Activated T-helper 1 cell treated with anti-CD3 and anti-CD28 coated beads, Interleukin-12 subunit alpha, Interleukin-12 subunit beta, Interleukin-2, Interleukin-4 antibody, amounts not matched to agents 30 ng/mL and 10 ng/mL and 1 ng/mL, durations not matched to agents 14 hours and 24 hours and 36 hours (primary cell): ENCODE measurements around the gene S100PBP. TPM values are rescaled to one million over a fixed set of nuclear protein-coding genes. Genes with fewer than 3 reads are reported as not detected.

Experiments
- DNase-seq: peaks from one replicate; pipeline ENCODE4 v3.0.0; 2021; ENCODE audit warnings: low spot score
- H3K27ac Mint-ChIP-seq: one replicate; pipeline ENCODE4 v1.8.0; 2021; ENCODE audit warnings: mild to moderate bottlenecking, mixed read lengths
- H3K27me3 Mint-ChIP-seq: one replicate; pipeline ENCODE4 v1.8.0; 2022; ENCODE audit warnings: mild to moderate bottlenecking, moderate library complexity, mixed read lengths; ENCODE audit not compliant: insufficient read depth
- H3K36me3 Mint-ChIP-seq: one replicate; pipeline ENCODE4 v1.8.0; 2021; ENCODE audit warnings: low read depth, mixed read lengths
- H3K4me1 Mint-ChIP-seq: one replicate; pipeline ENCODE4 v1.8.0; 2021; ENCODE audit warnings: low read depth, mixed read lengths
- H3K4me3 Mint-ChIP-seq: one replicate; pipeline ENCODE4 v1.8.0; 2021; ENCODE audit warnings: mild to moderate bottlenecking, moderate library complexity, mixed read lengths
- H3K9me3 Mint-ChIP-seq: one replicate; pipeline ENCODE4 v1.8.0; 2021; ENCODE audit warnings: mixed read lengths
- intact Hi-C: fragments of 100-400 bp; cut with micrococcal nuclease; formaldehyde crosslinking; loops from one replicate; pipeline ENCODE4 v1.15.1; 2024
- total RNA-seq: library from RNA; stranded (reverse); gene quantifications from 2 replicates; pipeline ENCODE4 v1.2.3, GENCODE V29; 2022

S100PBP gene
- 48.8 and 55.8 TPM in 2 replicates for total RNA-seq

- Mint-ChIP-seq H3K36me3 (peaks cover 39% of the 10 kb centered on the region), H3K27me3 (no peaks in the 10 kb centered on the region), H3K9me3 (no peaks in the 10 kb centered on the region), H3K4me3 (peak within 1 kb of the TSS; percentile 97), H3K27ac (peak within 1 kb of the TSS; percentile 97), H3K4me1 (peaks cover 53% of the 10 kb centered on the region)
- DNase-seq = peak; percentile 100
- intact Hi-C loops = loop anchor here (1.0 to 5.0 kb wide), 12 partner anchors 18 to 744 kb away; partner anchors contain the start of genes AK2, AZIN2, BSDC1 and FNDC5
Measured at GRCh38 chr1:32817159-32817814, at the start of gene S100PBP, which contains the start of gene YARS1. TSS of gene S100PBP (plus strand) at chr1:32817653. CDS start at chr1:32826100, 8,447 bp downstream. TSS of gene YARS1 (minus strand) at chr1:32817358. CDS start at chr1:32817244, 114 bp downstream.

GRCh38 chr1:32768110-32768850 is 49.2 kb upstream of the S100PBP start:
- Mint-ChIP-seq H3K4me1 (peaks cover 5% of the 10 kb centered on the region), H3K9me3 (no peaks in the 10 kb centered on the region), H3K36me3 (peaks cover 3% of the 10 kb centered on the region), H3K4me3 (no peak overlapping the region), H3K27ac (no peak overlapping the region), H3K27me3 (peaks cover 4% of the 10 kb centered on the region)
- DNase-seq = no peak
- intact Hi-C loops = no loop called here

- DNase-seq = no peak
- Mint-ChIP-seq H3K27me3 (peaks cover 4% of the 10 kb centered on the region), H3K4me1 (peaks cover 13% of the 10 kb centered on the region), H3K36me3 (peaks cover 3% of the 10 kb centered on the region), H3K27ac (no peak overlapping the region), H3K4me3 (no peak overlapping the region), H3K9me3 (no peaks in the 10 kb centered on the region)
- intact Hi-C loops = loop anchor here (5.0 kb wide), 1 partner anchor 322 kb away; no protein-coding TSS in a partner anchor
Measured at GRCh38 chr1:32769524-32770220, 47.8 kb upstream of the S100PBP start.

- Mint-ChIP-seq H3K9me3 (no peaks in the 10 kb centered on the region), H3K27me3 (peaks cover 4% of the 10 kb centered on the region), H3K36me3 (peaks cover 8% of the 10 kb centered on the region), H3K27ac (no peak overlapping the region), H3K4me1 (peaks cover 19% of the 10 kb centered on the region), H3K4me3 (no peak overlapping the region)
- intact Hi-C loops = loop anchor here (5.0 kb wide), 1 partner anchor 323 kb away; no protein-coding TSS in a partner anchor
- DNase-seq = no peak
Measured at GRCh38 chr1:32770221-32770731, 47.2 kb upstream of the S100PBP start.

GRCh38 chr1:32770741-32771548 is 46.5 kb upstream of the S100PBP start:
- DNase-seq = no peak
- Mint-ChIP-seq H3K4me1 (peaks cover 24% of the 10 kb centered on the region), H3K27ac (no peak overlapping the region), H3K27me3 (peaks cover 2% of the 10 kb centered on the region), H3K36me3 (peaks cover 13% of the 10 kb centered on the region), H3K9me3 (no peaks in the 10 kb centered on the region), H3K4me3 (no peak overlapping the region)
- intact Hi-C loops = loop anchor here (5.0 kb wide), 1 partner anchor 324 kb away; no protein-coding TSS in a partner anchor

GRCh38 chr1:32771561-32772280 is 45.7 kb upstream of the S100PBP start:
- intact Hi-C loops = loop anchor here (5.0 kb wide), 1 partner anchor 324 kb away; no protein-coding TSS in a partner anchor
- peaks cover 26% of the 10 kb centered on the region for H3K4me1 Mint-ChIP-seq
- no peak overlapping the region for H3K4me3 Mint-ChIP-seq
- H3K36me3 Mint-ChIP-seq = peaks cover 18% of the 10 kb centered on the region
- no peak for DNase-seq
- no peaks in the 10 kb centered on the region for H3K27me3 Mint-ChIP-seq
- H3K9me3 Mint-ChIP-seq = no peaks in the 10 kb centered on the region
- no peak overlapping the region for H3K27ac Mint-ChIP-seq

DNA sequence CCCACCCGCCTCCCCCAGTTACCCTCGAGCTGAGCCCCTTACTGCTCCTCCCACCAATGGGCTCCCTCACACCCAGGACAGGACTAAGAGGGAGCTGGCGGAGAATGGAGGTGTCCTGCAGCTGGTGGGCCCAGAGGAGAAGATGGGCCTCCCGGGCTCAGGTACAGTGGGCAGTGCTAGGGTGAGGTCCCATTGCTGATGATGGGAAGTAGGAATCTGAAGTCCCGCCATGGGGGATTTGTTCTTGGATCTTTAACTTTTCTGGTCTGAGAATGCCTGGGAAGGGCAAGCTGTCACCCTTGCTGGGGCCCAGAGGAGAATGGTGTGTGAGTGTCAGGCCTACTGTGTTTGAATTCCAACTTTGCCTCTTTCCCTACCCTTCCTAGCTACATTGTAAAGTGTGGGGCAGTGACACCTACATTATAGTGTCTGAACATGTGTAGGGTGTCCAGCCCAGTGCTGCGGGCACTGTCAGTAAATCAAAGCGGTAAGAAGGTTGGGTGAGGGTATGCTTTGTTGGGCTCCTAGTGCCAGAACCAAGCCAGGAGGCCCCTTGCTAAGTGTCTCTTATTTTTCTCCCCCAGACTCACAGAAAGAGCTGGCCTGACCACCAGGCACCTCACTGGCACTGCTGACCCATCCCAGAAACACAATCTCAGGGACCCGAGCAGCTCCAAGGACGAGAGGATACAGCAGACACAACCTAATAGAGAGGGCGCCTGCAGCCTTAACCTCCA is 45.0 kb upstream of the S100PBP start:
- Mint-ChIP-seq H3K27me3 (no peaks in the 10 kb centered on the region), H3K4me1 (peaks cover 26% of the 10 kb centered on the region), H3K36me3 (peaks cover 18% of the 10 kb centered on the region), H3K4me3 (no peak overlapping the region), H3K9me3 (no peaks in the 10 kb centered on the region), H3K27ac (no peak overlapping the region)
- DNase-seq = no peak
- intact Hi-C loops = loop anchor here (1.0 to 5.0 kb wide), 4 partner anchors 26 to 325 kb away; no protein-coding TSS in a partner anchor

DNA sequence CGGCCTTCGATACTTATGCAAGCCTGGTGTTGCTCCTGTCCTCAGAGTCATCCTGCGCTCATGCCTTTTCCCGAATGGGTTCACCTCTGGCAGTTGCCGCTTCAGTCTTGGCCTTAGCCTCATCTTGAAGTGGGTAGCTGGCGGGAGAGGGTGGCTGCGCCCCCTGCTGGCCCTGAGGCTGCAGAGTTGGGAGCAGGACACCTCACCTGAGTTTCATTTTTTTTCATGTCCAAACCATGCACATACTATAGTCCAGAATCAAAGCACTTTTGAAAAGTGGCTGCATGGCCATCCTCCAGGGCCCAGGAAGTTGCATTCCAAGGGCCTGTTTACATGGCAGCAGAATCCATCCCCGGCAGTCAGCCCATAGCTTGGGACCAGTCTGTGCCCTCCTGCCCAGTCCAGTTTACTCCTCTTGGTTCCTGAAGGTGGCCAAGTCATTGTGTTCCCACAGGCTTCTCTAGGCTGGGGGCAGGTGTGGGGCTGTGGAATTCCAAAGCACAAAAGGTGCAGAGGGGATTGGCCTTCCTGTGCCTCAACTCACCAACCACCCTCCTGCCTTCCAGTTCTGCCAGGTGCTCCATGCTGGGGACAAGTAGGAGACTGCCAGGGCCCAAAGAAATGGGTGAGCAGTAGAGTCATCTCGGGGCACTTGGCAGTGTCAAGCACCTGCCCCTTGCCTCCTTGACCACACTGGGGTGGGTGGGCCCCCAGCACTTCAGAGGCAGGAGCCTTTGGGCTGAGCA is 44.3 kb upstream of the S100PBP start:
- intact Hi-C loops = loop anchor here (1.0 to 5.0 kb wide), 4 partner anchors 25 to 326 kb away; no protein-coding TSS in a partner anchor
- no peaks in the 10 kb centered on the region for H3K27me3 Mint-ChIP-seq
- H3K27ac Mint-ChIP-seq = peak overlapping the region; percentile 42
- H3K4me1 Mint-ChIP-seq = peaks cover 26% of the 10 kb centered on the region
- no peak overlapping the region for H3K4me3 Mint-ChIP-seq
- DNase-seq = peak; percentile 58
- H3K9me3 Mint-ChIP-seq = no peaks in the 10 kb centered on the region
- H3K36me3 Mint-ChIP-seq = peaks cover 23% of the 10 kb centered on the region

DNA sequence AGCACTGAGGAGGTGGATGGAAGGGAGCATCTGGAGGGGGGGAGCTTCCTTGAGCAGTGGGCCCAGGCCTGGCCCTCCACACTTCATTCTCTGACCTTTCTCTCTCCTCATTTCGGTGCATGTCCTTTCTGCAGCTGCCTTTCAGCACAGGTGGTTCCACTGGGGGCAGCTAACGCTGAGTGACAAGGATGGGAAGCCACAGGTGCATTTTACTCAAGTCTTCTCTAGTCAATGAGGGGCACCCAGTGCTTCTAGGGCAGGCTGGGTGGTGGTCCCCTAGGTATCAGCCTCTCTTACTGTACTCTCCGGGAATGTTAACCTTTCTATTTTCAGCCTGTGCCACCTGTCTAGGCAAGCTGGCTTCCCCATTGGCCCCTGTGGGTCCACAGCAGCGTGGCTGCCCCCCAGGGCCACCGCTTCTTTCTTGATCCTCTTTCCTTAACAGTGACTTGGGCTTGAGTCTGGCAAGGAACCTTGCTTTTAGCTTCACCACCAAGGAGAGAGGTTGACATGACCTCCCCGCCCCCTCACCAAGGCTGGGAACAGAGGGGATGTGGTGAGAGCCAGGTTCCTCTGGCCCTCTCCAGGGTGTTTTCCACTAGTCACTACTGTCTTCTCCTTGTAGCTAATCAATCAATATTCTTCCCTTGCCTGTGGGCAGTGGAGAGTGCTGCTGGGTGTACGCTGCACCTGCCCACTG is 43.5 kb upstream of the S100PBP start:
- Mint-ChIP-seq H3K4me1 (peaks cover 26% of the 10 kb centered on the region), H3K36me3 (peaks cover 23% of the 10 kb centered on the region), H3K4me3 (no peak overlapping the region), H3K27ac (peak overlapping the region; percentile 36), H3K27me3 (no peaks in the 10 kb centered on the region), H3K9me3 (no peaks in the 10 kb centered on the region)
- intact Hi-C loops = loop anchor here (1.0 to 5.0 kb wide), 4 partner anchors 24 to 327 kb away; no protein-coding TSS in a partner anchor
- no peak for DNase-seq

GRCh38 chr1:32774464-32774808 is 43.0 kb upstream of the S100PBP start:
- Mint-ChIP-seq H3K27ac (peak overlapping the region; percentile 36), H3K9me3 (no peaks in the 10 kb centered on the region), H3K27me3 (no peaks in the 10 kb centered on the region), H3K4me3 (no peak overlapping the region), H3K36me3 (peaks cover 26% of the 10 kb centered on the region), H3K4me1 (peaks cover 26% of the 10 kb centered on the region)
- DNase-seq = no peak
- intact Hi-C loops = loop anchor here (5.0 kb wide), 1 partner anchor 327 kb away; no protein-coding TSS in a partner anchor
